AG08395 (cell line): Measurements from ENCODE around the gene SNX17.

ENCODE experiments used
- DNase-seq: peaks from one replicate; pipeline ENCODE4 v3.0.0; 2012; ENCODE audit warnings: mixed read lengths, low spot score

SNX17 gene

DNA sequence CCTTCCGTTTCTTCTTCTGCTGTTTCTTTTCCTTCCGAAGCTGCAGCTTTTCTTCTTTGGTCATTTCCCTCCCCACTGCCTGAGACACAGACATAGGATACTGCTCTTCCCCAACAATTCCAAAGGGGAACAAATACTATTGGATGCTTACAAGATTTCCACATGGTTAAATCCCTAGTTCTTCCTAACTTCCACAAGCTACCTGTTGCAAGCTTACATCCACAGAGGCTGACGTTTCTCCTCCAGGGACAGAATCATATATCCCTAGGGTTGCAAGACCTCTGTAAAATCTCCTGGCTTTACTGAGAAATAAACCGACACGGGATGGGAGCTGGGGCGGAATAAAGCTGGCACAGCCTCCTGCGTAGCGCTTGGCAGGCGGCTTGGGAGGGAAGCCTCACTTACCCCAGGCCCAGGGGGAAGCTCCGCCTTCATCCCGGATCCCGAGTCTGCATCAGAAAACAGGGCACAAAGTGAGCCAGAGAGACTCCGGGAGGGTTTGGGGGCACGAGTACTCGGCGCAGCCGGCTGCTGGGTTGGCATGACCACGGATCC, 868 bp upstream of the SNX17 start:
- DNase-seq: peak; percentile 85

DNA sequence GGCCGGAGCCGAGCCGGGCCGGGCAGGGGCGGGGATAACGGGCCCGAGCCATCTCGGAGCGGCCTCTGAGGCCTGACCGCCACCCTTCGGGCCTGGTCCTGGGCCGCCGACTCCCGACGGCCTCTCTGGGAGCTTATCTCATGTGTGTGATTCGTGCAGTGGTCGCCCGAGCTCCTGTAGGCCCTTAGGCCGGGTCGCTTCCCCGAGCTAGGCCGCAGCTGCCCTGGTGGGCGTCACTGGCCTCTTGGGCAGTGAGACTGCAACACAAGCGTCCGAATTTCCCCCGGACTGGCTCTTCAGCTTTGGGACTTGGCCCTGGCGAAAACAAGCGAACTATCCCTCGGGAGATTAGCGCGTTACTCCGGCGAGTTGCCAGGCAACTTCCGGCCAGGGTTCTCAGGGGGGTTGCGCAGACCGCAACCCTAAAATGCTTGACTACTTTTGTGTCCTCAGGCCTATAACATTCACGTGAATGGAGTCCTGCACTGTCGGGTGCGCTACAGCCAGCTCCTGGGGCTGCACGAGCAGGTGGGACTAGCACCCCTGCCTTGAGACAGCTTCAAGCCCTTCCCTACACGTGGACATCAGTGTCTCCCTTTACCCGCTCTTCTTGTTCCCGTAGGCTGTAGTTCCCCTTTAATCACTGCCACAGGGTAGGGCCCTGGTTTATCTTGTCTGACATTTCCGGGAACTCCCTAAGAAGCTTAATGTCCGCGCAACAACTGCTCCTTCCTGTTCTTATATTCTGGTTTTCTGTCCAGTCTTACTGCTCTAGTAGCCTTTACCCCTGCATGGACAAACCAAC, 602 bp downstream of the SNX17 start:
- peak; percentile 10 for DNase-seq

DNA sequence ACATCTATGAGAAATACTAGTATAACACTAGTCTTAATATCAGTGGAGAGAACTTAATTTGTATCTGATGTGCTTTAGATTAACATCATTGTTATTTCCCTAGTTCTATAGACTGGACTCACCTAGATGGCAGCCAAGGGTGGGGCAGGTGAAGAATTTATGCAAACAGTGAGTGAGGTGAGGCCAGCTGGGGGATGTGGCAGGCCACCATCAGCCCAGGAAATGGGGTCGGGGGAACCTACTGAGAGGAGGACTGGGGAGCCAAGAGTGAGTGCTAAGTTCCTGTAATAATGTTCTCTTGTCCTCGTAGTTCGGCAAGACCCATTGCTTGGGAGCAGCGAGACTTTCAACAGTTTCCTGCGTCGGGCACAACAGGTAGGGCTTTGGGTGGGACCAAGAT, 2.5 kb downstream of the SNX17 start:
- DNase-seq: no peak

DNA sequence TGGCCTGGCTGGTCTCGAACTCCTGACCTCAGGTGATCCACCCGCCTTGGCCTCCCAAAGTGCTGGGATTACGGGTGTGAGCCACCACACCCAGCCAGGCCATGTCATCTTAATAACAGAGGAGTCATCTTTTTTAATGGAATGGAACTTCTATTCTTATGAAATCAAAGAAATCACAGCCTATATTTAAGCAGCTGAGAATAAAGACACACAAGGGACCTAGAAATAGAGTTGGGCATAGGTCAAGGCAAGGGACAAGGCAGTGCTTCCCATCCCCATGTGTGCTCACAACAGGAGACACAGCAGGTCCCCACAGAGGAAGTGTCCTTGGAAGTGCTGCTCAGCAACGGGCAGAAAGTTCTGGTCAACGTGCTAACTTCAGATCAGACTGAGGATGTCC, 3.2 kb downstream of the SNX17 start:
- no peak for DNase-seq

DNA sequence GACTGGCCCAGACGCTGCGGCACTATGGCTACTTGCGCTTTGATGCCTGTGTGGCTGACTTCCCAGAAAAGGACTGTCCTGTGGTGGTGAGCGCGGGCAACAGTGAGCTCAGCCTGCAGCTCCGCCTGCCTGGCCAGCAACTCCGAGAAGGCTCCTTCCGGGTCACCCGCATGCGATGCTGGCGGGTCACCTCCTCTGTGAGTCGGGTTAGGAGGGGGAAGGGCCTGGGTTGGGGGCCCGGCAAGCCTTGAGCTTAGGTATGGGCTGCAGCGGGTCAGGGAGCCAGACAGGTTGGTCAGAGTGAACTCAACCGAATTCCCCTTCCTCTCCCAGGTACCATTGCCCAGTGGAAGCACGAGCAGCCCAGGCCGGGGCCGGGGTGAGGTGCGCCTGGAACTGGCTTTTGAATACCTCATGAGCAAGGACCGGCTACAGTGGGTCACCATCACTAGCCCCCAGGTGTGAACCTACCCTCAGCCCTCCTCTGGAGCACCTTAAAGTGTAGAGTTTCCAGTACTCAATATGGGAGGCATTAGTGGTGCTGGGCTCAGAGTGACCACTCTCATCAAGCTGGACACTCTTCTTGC, 5.2 kb downstream of the SNX17 start:
- no peak for DNase-seq

DNA sequence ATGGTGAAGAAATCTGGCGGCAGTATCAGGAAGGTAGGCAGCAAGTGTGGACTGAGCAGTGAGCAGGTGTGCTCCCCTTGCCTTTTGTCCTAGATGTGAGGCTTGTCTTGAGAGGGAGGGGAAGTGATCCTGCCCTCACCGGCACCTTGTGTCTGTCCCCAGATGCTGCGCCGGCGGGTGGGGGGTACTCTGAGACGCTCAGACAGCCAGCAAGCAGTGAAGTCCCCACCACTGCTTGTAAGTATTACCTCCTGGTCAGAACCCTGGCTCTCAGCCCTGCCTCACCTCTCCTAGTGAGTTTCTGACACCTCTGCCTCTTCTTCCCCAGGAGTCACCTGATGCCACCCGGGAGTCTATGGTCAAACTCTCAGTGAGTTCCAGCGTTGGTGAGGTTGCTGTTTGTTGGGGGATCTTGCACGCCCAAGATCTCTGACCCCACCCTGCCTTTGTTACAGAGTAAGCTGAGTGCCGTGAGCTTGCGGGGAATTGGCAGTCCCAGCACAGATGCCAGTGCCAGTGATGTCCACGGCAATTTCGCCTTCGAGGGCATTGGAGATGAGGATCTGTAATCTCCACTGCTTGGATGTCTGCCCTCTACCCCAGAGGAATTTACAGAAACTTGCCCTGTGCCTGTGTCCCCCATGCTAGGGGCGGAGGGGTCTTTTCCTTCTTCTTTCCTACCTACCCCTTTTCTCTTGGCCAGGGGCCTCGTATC, 5.9 kb downstream of the SNX17 start:
- DNase-seq: no peak

DNA sequence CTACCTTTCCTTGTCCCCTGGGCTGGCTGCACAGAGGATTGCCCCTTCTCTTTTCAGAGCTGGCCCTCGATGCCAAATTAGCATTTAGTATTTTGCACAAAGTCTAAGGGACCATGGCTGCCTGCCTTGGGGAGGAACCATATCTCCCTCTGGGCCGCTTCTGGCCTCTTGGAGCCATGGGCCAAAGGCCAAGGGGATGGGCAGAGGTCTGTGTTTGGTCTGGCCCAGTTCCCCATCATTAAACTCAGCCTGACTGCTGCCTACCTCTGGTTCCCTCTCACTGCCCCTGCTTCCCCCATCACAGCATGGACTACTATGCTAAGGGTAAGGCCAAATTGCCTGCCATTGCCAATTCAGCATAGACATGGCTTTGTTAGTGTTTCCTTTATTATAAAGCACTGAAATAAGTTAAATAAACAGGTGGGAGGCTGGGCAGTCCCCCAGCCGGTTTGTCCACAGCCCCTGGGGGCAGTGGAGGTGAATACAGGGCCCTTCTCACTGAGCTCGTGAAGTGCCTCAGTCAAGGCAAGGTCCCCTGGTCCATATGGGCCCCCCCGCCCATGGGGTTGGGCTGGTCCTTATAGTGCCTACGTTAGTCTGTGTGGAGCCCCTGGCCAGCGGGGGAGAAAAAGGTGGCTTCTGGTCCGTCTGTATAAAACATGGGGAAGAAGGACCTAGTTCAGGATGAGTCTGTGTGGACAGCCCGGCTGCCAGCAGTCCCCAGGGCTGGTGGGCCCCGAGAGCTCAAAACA, 6.6 kb downstream of the SNX17 start:
- no peak for DNase-seq

DNA sequence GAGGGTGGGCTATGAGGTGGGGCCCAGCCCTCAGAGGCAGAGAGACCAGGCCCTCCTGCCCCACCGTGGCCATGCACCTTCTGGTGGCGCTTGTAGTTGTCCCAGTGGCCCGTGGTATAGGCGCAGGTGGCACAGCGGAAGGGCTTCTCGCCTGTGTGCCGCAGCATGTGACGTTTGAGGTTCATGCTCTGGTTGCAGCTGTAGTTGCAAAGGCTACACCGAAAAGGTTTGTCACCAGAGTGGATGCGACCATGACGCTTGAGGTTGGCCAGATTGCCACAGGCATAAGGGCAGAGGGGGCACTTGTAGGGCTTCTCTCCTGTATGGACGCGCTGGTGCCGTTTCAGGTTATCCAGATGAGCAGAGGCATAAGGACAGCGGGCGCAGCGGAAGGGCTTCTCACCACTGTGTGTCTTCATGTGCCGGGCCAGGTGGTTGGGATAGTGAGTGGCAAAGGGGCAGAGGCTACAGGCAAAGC, 7.2 kb downstream of the SNX17 start:
- no peak for DNase-seq

DNA sequence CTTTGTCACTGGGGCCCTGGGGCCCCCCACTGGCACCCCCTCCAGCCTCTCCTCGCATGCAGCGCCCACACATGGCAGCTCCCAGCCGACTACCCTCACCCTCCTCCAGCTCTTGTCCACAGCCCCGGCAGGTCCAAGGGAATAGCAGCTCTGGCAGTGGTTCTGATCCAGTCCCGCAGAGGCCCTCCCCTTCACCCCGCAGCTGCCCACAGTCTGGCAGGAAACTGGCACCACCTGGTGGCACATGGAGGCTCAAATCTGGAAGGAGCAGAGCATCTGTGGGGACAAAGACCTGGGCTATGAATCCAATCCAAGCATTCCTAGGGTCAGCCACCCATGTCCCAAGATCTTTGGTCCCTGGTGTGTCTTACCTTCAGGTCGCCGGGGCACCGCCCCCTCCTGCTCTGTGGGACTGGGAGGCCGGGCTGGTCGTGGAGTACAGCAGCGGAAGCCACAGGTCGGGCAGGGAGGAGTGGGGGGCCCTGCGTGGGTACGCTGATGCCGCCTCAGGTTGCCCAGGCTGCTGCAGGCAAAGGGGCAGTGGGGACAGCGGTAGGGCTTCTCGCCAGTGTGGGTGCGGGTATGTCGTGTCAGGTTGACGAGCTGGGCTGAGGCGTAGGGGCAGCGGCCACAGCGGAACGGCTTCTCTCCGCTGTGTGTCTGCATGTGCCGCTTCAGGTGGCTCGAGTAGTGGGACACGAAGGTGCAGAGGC, 7.8 kb downstream of the SNX17 start:
- no peak for DNase-seq

DNA sequence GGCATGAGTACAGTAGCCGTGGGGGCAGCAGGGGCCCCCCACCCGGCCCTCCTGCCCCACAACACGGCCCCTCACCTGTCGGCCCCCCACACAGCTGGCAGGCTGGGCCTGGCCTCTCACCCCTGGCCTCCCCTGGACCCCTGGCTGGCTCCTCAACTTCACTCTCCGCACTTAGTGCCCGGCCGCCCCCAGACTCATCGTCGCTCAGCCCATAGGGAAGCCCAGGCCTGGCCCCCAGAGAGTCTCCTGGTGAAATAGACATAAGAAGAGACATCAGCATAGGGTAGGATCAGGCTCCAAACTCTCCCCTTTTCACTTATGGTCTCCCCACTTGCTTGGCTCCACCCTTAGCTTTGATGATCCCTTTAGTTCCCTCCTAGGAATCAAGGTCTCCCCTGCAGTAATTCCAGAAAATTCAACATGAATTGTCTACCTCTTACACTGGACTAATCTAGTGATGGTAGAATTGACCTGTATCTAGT, 8.4 kb downstream of the SNX17 start:
- no peak for DNase-seq

DNA sequence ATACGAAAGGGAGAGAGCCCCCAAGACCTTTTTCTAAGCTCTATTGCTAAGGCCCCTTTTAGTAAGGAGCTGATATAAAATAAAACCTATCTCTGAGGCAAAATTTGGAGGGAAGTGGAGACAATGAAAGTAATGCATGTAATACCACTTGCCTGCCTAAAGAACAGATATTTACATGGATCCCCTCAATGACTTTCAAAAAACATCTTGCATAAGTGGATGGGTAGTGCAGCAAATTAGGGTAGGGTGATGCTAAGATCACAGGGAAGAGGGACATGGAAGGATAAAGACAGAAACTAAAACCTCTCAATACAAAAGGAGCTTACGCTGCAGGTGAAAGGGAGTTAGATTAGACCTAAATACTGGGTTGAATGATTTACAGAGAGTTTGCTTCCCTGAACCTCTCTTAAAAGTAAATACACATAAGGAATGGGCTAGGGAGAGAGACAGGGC, 9.0 kb downstream of the SNX17 start:
- DNase-seq: no peak

DNA sequence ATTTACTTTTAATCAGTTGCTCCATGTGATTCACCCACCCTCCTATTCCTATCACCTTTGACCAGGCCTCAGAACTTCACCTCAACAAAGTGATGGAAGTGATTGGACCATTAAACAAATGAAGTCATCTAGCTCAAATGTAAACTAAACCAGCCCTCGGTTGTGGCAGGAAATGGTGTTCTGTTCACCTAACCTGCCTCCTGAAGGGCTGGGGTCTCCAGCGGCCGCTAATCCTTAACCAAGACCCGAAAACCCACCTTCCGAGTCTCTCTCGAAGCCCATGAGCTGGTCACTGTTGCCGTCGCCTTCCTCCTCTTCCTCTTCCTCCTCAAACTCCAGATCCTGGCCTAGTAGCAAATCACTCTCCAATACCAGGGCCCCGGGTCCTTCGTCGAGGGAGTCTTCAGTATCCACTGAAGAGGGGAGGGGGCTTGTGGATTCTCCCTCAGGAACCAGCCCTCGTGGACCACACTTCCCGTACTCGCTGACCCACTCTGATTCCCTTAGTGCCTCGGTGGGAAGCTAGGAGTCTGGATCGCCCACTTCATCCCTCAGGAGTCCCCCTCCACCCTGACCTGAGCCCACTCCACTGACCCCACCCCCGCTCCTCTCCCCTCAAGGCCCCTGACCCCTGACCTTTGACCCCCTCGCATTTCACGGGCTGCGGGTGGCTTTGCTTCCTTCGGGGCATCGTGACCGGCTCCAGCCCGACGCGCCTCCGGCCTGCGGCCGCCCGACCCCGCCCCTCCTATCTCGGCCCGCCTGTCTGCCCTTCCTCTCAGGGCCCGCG, 9.6 kb downstream of the SNX17 start:
- DNase-seq: no peak

DNA sequence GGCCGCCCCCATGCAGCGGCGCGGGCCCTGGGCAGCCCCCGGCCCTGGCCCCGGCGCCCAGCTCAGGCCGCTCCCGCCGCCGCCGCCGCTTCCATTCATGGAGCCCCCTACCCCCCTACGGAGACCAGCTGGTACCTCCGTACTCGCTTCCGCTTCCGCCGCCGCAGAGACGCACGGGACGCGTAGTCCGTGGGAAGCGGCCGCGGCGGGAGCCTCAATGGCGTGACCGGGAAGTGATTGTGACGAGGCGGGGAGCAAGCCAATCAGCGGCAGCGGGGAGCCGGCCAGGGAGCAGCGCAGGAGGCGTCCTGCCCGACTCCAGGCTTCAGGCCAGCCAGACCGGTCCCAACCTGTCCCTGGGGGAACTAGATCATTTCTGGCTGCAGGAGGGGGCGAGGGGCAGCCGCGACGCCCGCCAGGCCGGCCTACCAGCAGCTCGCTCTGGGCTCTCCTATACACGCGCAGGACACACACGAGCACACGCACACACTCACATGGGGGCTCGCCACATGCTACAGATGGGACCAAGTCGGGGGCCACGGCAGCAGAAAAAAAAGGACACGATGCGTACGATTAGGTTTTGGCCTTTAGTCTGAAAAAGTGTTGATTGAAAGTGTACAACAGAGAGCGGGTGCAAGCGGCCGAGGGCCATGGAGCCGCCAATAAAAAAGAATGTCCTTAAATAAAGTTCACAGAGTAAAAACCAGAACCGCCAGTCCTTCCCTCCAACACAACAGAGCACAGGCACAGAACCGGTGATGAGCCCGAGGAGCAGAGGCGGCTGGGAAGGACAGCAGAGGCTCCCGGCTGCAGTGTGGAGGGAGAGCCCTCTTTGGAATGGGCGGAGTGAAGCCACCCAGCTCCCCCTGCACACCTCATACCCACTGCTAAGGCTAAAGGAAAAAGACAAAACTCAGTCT, 10.5 kb downstream of the SNX17 start, which contains the start of gene ZNF513:
TSS of gene ZNF513 (minus strand) at position 109 of the 920 bp plus-strand sequence. CDS start 208 bp downstream, outside the sequence.
- peak; percentile 98 for DNase-seq

DNA sequence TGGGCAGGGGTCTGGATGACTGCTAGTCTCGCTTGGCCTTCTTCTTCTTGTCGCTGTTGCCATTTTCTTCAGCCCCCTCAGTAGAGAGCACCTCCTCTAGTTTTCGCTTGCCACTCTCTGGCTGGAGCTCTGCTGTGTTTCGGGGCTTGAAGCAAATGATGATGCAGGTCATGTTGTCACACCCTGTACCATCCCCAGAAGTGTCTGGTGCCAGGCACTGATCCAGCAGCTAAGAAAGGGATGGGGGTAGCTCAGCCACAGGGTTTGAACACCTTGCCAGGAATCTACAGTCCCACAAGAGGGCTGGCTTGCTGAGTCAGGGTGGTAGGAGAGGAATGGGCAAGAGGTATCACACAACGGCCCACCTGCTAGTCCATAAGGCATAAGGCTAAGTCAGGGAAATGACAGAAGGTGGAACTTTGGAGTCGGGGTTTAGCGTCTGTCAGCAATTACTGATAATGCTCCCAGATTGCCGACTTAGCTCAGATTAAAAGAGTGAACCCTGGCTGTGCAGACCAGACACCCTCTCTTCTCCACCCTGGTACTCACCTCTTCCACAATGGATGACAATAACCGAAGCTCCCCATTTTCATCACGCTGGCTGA, 11.3 kb downstream of the SNX17 start:
- DNase-seq: no peak

DNA sequence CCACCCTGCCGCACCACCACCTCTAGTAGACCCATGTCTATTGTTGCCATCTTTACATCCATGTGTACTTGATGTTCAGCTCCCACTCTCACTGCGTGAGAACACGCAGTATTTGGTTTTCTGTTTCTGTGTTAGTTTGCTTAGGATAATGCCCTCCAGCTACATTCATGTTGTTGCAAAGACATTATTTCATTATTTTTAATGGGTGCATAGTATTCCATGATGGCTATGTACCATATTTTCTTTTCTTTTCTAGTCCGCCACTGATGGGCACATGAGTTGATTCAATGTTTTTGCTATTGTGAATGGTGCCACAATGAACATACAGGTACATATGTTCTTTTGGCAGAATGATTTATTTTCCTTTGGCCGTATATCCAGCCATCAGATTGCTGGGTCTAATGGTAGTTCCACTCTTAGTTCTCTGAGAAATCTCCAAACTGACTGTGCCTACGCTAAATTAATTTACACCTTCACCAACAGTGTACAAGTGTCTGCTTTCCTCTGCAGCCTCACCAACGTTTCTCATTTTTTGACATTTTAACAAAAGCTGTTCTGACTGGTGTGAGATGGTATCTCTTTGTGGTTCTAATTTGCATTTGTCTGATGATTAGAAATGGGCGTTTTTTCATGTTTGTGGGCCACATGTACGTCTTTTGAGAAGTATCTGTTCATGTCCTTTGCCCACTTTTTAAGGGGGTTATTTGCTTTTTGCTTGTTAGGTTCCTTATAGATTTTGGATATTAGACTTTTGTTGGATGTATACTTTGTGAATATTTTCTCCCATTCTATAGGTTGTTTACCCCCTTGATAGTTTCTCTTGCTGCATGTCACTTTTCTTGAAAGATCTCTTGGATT, 20.6 kb downstream of the SNX17 start:
- DNase-seq: no peak

DNA sequence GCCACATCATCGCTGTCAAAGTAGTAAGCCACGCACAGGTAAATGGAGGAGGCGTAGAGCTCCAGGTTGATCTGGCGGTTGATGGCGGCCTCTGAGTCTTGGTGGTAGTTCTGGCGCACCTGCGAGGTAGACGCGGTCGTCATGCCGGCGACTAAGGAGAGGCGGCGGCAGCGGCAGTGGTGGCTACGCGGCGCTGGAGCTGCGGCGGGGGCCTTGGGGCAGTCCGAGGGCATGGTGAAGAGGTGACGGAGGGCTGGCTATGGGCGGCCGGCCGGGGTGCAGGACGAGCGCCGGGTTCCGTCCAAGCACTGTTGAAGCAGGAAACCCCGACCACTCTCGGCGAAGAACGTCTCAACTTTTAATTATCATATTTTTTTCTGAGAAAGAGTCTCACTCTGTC, 22.8 kb downstream of the SNX17 start:
- no peak for DNase-seq

DNA sequence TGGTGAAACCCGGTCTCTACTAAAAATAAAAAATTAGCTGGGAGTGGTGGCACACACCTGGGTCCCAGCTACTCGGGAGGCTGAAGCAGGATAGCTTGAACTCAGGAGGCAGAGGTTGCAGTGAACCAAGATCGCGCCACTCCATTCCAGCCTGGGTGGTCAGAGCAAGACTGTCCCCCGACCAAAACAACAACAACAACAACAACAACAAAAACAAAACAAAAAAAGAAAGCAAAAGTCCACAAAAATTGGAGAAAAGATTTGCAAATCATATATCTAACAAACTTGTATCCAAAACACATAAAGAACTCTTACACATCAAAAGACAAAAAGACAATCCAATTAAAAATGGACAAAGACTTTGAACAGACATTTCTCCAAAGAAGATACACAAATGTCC, 28.5 kb downstream of the SNX17 start:
- DNase-seq: no peak
